Stimulated activated naive B cell treated with anti-CD40 and anti-IgM and Interleukin-4, amounts not matched to agents 10 μg/mL and 1 μg/mL and 100 μg/mL, for 72 hours (primary cell): ENCODE measurements around the gene ESX1.
"Not testable (repeated sequence)": the region's sequence is repeated elsewhere in the genome, so short reads cannot be mapped to it uniquely, and the experiment has no call there.

Experiments
- ATAC-seq, 2 donors: fragments of 150-1000 bp; cut with Tn5 transposase; replicated peaks; 2 replicates each; pipeline ENCODE4 v1.10.0; 2021; ENCODE audit warnings: moderate library complexity in 1 of 2
- DNase-seq: peaks from one replicate; pipeline ENCODE4 v3.0.0; 2021
- H3K27ac Mint-ChIP-seq: one replicate; pipeline ENCODE4 v1.8.0; 2022; ENCODE audit warnings: mild to moderate bottlenecking, mixed read lengths
- H3K27me3 Mint-ChIP-seq, 2 donors: one replicate each; pipeline ENCODE4 v1.8.0; 2022; ENCODE audit warnings: mixed read lengths in 2 of 2
- H3K36me3 Mint-ChIP-seq, 2 donors: one replicate each; pipeline ENCODE4 v1.8.0; 2022; ENCODE audit warnings: mixed read lengths in 2 of 2, mild to moderate bottlenecking in 1 of 2
- H3K4me1 Mint-ChIP-seq, 2 donors: one replicate each; pipeline ENCODE4 v1.8.0; 2022; ENCODE audit warnings: mixed read lengths in 2 of 2, mild to moderate bottlenecking in 1 of 2
- H3K4me3 Mint-ChIP-seq, 2 donors: one replicate each; pipeline ENCODE4 v1.8.0; 2022; ENCODE audit warnings: mild to moderate bottlenecking in 2 of 2, mixed read lengths in 2 of 2, moderate library complexity in 1 of 2
- H3K9me3 Mint-ChIP-seq, 2 donors: one replicate each; pipeline ENCODE4 v1.8.0; 2022; ENCODE audit warnings: mixed read lengths in 2 of 2, mild to moderate bottlenecking in 1 of 2

Gene ESX1

DNA sequence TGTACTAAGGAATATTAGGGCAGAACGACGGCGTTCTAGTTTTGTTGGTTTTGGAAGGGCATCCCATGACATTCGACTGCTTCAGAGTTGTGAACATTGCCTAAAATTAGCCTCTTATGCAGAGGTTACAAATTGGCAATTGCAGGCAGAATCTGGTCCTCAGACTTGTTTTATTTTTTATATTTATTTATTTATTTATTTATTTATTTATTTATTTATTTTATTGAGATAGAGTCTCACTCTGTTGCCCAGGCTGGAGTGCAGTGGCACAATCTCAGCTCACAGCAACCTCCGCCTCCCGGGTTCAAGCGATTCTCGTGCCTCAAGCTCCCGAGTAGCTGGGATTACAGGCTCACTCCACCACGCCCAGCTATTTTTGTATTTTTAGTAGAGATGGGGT is 24.7 kb downstream of the ESX1 start:
- H3K27me3 Mint-ChIP-seq, H3K4me3 Mint-ChIP-seq, H3K4me1 Mint-ChIP-seq, DNase-seq, ATAC-seq, H3K36me3 Mint-ChIP-seq, H3K27ac Mint-ChIP-seq, H3K9me3 Mint-ChIP-seq: not testable (repeated sequence)

DNA sequence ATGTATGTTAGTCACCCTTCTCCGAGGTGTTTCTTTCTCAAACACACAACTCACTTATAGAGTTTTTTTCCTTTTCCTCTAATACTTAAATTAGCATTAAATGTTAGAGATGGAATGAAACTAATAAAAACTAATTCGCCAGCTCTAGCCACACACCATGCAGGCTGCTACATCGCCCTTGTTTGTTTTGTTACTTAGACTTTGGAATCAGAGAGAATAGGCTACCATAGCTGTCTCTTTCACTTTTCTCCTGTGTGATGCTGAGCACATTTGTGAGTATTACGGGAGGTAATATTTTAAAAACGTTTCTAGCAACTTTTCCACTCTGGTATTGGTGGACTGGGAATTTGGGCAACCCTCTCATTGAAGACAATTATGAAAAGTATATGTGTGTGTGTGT is 43.5 kb downstream of the ESX1 start:
- Mint-ChIP-seq H3K4me3 (no peak overlapping the region), H3K4me1 (no peaks in the 10 kb centered on the region), H3K9me3 (no peaks in the 10 kb centered on the region), H3K27me3 (peaks cover 2 to 9% of the 10 kb centered on the region in 2 donors), H3K36me3 (no peaks in the 10 kb centered on the region), H3K27ac (no peak overlapping the region)
- ATAC-seq: no peak
- DNase-seq: no peak

DNA sequence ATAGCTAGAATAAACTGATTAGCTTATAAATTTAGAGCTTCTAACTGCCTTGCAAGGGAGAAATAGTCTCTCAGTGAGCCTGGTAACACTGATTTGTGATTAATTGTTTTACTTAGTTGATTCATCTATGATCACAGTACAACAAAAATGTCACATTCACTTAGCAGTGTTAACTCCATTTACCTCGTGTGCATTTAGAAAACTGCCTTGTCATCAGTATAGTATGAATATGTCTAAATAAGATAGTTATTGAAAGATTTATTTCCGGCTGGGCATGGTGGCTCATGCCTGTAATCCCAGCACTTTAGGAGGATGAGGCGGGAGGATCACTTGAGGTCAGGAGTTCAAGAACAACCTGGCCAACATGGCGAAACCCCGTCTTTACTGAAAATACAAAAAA is 49.2 kb downstream of the ESX1 start:
- Mint-ChIP-seq H3K9me3 (no peaks in the 10 kb centered on the region), H3K4me3 (no peak overlapping the region), H3K4me1 (no peaks in the 10 kb centered on the region), H3K27ac (no peak overlapping the region), H3K36me3 (peaks cover 0 to 3% of the 10 kb centered on the region in 2 donors), H3K27me3 (peaks cover 0 to 3% of the 10 kb centered on the region in 2 donors)
- no peak for DNase-seq
- ATAC-seq: no peak
